MCF 10A (cell line): ENCODE results near the gene PTPRN2. TPM values are rescaled to one million over a fixed set of nuclear protein-coding genes. Genes with fewer than 3 reads are reported as not detected.

ENCODE experiments used
- BruUV-seq: library from RNA; stranded (reverse); fragments of 400-500 nt; replicated peaks from 2 replicates; lab custom pipeline; 2021; lab: Mats Ljungman, UMichigan
- CTCF ChIA-PET: fragments of 300-600 bp; sonication (Branson Sonifier 250); formaldehyde crosslinking; extraction: SDS; loops from one replicate; lab custom pipeline; 2021; ENCODE audit warnings: antibody characterized with exemption, inconsistent platforms; lab: Yijun Ruan, JAX
- POLR2A ChIA-PET: fragments of 300-600, 350-650 bp; sonication (Branson Sonifier 250); formaldehyde crosslinking; extraction: SDS; loops from one replicate; lab custom pipeline; 2020; ENCODE audit warnings: antibody characterized with exemption, inconsistent platforms; lab: Yijun Ruan, JAX
- DNase-seq: peaks from one replicate; pipeline ENCODE4 v3.0.0-alpha.2; 2018; ENCODE audit not compliant: unreplicated experiment
- H3K27ac Mint-ChIP-seq: one replicate; pipeline ENCODE4 v1.8.0; 2022; ENCODE audit warnings: mild to moderate bottlenecking, low read depth, mixed read lengths; ENCODE audit not compliant: unreplicated experiment
- H3K27me3 Mint-ChIP-seq: one replicate; pipeline ENCODE4 v1.8.0; 2022; ENCODE audit warnings: mixed read lengths; ENCODE audit not compliant: insufficient read depth, unreplicated experiment
- H3K36me3 Mint-ChIP-seq: one replicate; pipeline ENCODE4 v1.8.0; 2022; ENCODE audit warnings: mild to moderate bottlenecking, moderate library complexity, mixed read lengths; ENCODE audit not compliant: insufficient read depth, unreplicated experiment
- H3K4me1 Mint-ChIP-seq: one replicate; pipeline ENCODE4 v1.8.0; 2022; ENCODE audit warnings: mixed read lengths; ENCODE audit not compliant: insufficient read depth, unreplicated experiment
- H3K4me3 Mint-ChIP-seq: one replicate; pipeline ENCODE4 v1.8.0; 2022; ENCODE audit warnings: mild to moderate bottlenecking, moderate library complexity, mixed read lengths; ENCODE audit not compliant: unreplicated experiment
- H3K9me3 Mint-ChIP-seq: one replicate; pipeline ENCODE4 v1.8.0; 2022; ENCODE audit warnings: mixed read lengths; ENCODE audit not compliant: unreplicated experiment
- CTCF ChIP-seq: fragments of 200-600 bp; IDR thresholded peaks from one replicate; pipeline ENCODE4 v1.8.0; 2022; ENCODE audit warnings: antibody characterized with exemption, mild to moderate bottlenecking; ENCODE audit not compliant: unreplicated experiment
- intact Hi-C: fragments of 100-400 bp; cut with micrococcal nuclease; formaldehyde crosslinking; loops from 2 replicates; pipeline ENCODE4 v1.14.1; 2022
- total RNA-seq: library from RNA; stranded (reverse); gene quantifications from 2 replicates; pipeline ENCODE4 v1.2.3, GENCODE V29; 2022

PTPRN2 gene
- total RNA-seq, 1 experiment from 2014 or later, result 4.5 TPM

- no peaks in the 10 kb centered on the region for H3K36me3 Mint-ChIP-seq
- no peak overlapping the region for H3K4me3 Mint-ChIP-seq
- BruUV-seq, result no TSS peak
- no peak for DNase-seq
- ChIA-PET POLR2A (no interaction called here), CTCF (no interaction called here)
- no peaks in the 10 kb centered on the region for H3K4me1 Mint-ChIP-seq
- intact Hi-C loops, result no loop called here
- H3K27ac Mint-ChIP-seq, result no peak overlapping the region
- H3K27me3 Mint-ChIP-seq, result peaks cover 26% of the 10 kb centered on the region
- no peak for TF ChIP-seq CTCF
- H3K9me3 Mint-ChIP-seq, result no peaks in the 10 kb centered on the region
These were observed 99.9 kb downstream of the PTPRN2 start for GRCh38 chr7:158487631-158488151.

GRCh38 chr7:158486919-158487318 lies 100.7 kb downstream of the PTPRN2 start:
- no peak for TF ChIP-seq CTCF
- CTCF ChIA-PET, result no interaction called here
- Mint-ChIP-seq H3K4me3 (no peak overlapping the region), H3K36me3 (no peaks in the 10 kb centered on the region), H3K4me1 (no peaks in the 10 kb centered on the region), H3K9me3 (no peaks in the 10 kb centered on the region), H3K27me3 (peaks cover 19% of the 10 kb centered on the region), H3K27ac (no peak overlapping the region)
- intact Hi-C loops, result no loop called here
- POLR2A ChIA-PET, result no interaction called here
- BruUV-seq, result no TSS peak
- DNase-seq, result no peak

GRCh38 chr7:158484801-158485531 lies 102.7 kb downstream of the PTPRN2 start:
- Mint-ChIP-seq H3K4me3 (no peak overlapping the region), H3K36me3 (no peaks in the 10 kb centered on the region)
- intact Hi-C loops, result no loop called here

GRCh38 chr7:158482480-158482879 lies 105.1 kb downstream of the PTPRN2 start:
- CTCF ChIA-PET, result no interaction called here
- Mint-ChIP-seq H3K27me3 (peaks cover 14% of the 10 kb centered on the region), H3K36me3 (no peaks in the 10 kb centered on the region), H3K4me1 (no peaks in the 10 kb centered on the region), H3K27ac (no peak overlapping the region), H3K9me3 (no peaks in the 10 kb centered on the region), H3K4me3 (no peak overlapping the region)
- DNase-seq, result no peak
- no TSS peak for BruUV-seq
- intact Hi-C loops, result no loop called here
- POLR2A ChIA-PET, result no interaction called here
- no peak for TF ChIP-seq CTCF

More at GRCh38 chr7:158484801-158485531, 102.7 kb downstream of the PTPRN2 start:
- TF ChIP-seq CTCF, result no peak
- no TSS peak for BruUV-seq
- no peak for DNase-seq
- Mint-ChIP-seq H3K9me3 (no peaks in the 10 kb centered on the region), H3K27me3 (peaks cover 14% of the 10 kb centered on the region), H3K27ac (no peak overlapping the region), H3K4me1 (no peaks in the 10 kb centered on the region)
- POLR2A ChIA-PET, result no interaction called here
- CTCF ChIA-PET, result no interaction called here
